Fibroblast of skin of back (primary cell): ENCODE results near the gene GTF2F1.
A peak's percentile ranks its signal among the peaks of the same experiment; 100 is the strongest.
"Not testable (repeated sequence)": the region's sequence is repeated elsewhere in the genome, so short reads cannot be mapped to it uniquely, and the experiment has no call there.

Experiments used
- DNase-seq: peaks from one replicate; pipeline ENCODE4 v3.0.0-alpha.2; 2013

Gene GTF2F1

GRCh38 chr19:6384381-6384780 lies 8.6 kb downstream of the GTF2F1 start:
- DNase-seq, result no peak

DNA sequence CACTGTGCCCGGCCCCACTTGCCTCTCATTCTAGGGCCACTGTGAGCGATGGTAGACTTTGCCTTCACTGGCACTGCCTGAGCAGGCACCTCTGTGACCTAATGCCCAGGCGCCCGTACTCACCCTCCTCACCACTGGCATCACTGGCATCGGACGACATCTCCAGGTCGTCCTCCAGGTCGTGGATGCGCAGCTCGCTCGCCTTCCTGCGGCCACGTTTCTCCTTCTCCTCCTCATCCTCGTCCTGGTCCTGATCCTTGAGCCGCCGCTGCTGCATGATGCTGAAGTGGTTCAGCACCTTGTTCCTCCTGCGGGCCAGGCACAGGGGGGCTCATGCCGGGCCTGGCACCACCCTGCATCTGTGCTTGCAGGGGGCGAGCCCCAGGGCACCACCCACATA lies 9.8 kb downstream of the GTF2F1 start:
- no peak for DNase-seq

- DNase-seq, result no peak
Observed at GRCh38 chr19:6381030-6381750, 11.8 kb downstream of the GTF2F1 start.

- DNase-seq, result no peak
Observed at GRCh38 chr19:6379744-6380143, 13.2 kb downstream of the GTF2F1 start.

GRCh38 chr19:6378486-6378885 lies 14.5 kb downstream of the GTF2F1 start:
- no peak for DNase-seq

DNA sequence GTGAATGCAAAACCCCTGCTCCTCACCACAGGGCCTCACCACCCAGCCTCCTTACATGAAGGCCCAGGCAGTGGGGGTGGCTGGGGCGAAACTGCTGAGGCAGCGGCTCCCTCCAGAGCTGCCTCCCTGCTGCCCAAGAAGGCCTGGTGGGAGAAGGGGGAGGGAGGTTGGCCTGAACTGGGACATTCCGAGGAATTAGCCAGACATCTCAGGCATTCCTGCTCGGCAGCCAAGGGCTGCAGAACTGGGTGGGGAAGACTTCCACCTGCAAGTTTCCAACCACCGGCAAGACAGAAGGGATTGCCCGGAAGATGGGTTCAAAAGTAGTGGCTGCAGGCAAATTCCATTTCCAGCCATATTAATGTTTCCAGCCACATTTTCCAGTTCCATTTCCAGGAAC lies 14.9 kb downstream of the GTF2F1 start:
- peak; percentile 74 for DNase-seq

- DNase-seq, result no peak
Observed at GRCh38 chr19:6376512-6377190, 16.3 kb downstream of the GTF2F1 start.

DNA sequence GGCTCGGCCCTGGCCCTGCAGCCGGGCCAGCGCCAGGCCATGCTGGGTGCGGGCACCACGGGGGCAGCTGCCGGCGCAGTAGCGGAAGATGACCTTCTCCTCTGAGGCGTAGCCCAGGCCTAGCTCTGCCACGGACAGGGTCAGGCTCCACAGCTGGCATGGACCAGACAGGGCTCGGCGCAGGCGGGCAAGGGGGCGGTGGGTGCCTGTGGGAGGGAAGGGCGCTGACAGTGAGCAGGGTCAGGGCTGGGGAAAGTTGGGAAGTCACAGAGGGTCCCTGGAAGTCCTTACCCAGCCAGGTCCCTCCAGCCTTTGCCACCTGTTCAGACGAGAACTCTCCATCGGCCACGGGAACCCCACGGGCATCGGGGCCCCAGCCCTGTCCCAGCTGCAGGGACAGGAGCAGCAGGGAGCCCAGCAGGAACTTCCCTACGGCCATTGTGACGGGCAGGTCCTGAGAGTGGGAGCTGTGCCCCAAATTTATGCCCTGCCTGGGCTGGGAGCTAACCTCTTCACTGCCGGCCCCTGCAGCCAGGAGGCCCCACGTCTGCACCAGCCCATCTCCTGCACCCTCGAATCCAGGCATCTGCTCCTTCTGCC lies 17.5 kb downstream of the GTF2F1 start, which contains the start of gene PSPN:
Gene PSPN (minus strand): TSS at position 523 of the 600 bp plus-strand sequence. CDS start 84 bp downstream, at position 439.
- no peak for DNase-seq

DNA sequence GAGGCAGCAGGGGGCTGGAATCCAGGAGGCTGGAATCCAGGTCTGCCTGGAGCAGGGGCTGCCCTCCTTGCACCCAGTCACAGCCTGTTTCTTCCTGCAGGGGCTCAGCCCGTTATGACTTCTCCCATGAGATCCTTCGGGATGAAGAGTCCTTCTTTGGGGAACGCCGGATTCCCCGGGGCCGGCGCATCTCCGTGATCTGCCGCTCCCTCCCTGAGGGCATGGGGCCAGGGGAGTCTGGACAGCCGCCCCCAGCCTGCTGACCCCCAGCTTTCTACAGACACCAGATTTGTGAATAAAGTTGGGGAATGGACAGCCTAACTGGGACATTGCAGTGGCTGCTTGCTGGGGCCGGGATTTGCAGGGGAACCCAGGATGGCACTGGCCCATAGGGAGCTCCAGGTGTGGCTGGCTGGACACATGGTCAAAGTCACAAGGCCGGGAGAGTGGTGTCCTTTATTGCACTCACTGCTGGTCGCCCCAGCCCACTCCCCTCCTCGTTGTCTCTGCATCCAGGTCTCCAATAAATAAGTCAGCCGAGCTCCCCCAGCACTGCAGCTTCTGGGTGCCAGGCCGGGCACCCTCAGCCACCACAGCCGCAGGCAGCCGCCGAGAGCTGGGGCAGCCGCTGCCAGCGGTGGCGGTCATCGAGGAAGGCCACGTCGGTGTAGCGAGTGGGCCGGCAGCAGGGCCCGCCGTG lies 18.1 kb downstream of the GTF2F1 start:
- DNase-seq, result no peak

DNA sequence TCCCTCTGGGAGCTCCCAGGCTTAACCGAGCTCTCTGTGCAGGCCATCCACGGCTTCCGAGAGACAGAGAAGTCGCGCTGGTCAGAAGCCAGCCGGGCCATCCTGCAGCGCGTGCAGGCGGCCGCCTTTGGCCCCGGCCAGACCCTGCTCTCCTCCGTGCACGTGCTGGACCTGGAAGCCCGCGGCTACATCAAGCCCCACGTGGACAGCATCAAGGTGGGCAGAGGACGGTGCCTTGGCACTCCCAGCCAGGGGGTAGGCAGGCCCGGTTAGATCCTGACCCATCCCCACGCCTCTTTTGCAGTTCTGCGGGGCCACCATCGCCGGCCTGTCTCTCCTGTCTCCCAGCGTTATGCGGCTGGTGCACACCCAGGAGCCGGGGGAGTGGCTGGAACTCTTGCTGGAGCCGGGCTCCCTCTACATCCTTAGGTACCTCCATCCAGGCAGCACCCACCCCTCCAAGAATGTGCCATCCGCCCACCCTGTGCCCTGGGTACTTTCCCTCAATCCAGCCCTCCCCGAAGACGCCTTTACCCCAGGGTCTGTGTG lies 18.7 kb downstream of the GTF2F1 start:
- DNase-seq, result no peak

GRCh38 chr19:6373813-6374108 lies 19.2 kb downstream of the GTF2F1 start:
- no peak for DNase-seq

DNA sequence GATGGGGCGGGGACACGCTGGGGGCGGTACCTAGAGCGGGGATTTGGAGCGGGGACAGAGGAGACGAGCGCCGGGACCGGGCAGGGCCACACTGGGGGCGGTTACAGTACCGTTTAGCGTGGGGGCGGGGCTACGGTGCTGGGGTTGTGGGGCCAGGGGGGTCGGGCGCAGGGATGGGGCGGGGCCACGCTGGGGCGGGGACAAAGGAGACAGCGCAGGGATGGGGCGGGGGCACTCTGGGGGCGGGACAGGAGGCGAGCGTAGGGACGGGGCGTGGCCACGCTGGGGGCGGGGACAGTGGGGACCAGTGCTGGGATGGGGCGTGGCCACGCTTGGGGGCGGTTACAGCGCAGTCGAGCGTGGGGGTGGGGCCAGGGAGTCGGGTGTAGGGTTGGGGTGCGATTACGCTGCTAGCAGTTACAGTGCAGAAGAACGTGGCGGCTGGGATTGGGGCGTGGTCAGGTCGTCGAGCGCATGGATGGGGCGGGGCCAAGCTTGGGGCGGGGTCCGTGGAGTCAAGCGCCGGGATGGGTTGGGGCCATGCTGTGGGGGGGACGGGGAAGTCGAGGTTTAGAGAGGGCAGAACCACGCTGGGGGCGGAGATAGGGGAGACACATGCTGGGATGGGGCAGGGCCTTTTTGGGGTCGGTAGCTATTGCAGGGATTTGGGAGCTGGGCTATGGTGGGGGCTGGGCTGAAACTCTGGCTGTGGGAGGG lies 19.7 kb downstream of the GTF2F1 start:
- DNase-seq, result peak; percentile 96

GRCh38 chr19:6372594-6373095 lies 20.3 kb downstream of the GTF2F1 start, which contains the start of gene ALKBH7:
Gene ALKBH7, plus strand, starts transcription at chr19:6372794. Its CDS starts 27 bp downstream, at chr19:6372821.
- DNase-seq, result peak; percentile 100

DNA sequence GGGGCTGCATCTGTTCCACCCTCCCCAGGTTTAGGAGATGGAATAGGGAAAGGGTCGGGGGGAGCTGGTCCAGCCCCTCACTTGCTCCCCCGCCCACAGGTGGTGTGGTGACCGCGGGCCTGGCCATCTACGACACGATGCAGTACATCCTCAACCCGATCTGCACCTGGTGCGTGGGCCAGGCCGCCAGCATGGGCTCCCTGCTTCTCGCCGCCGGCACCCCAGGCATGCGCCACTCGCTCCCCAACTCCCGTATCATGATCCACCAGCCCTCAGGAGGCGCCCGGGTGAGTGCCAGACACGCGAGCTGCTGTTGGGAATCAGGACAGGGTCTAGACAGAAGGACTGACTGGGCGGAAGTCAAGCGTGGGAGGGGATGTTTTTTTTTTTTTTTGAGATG lies 28.6 kb downstream of the GTF2F1 start:
- no peak for DNase-seq

DNA sequence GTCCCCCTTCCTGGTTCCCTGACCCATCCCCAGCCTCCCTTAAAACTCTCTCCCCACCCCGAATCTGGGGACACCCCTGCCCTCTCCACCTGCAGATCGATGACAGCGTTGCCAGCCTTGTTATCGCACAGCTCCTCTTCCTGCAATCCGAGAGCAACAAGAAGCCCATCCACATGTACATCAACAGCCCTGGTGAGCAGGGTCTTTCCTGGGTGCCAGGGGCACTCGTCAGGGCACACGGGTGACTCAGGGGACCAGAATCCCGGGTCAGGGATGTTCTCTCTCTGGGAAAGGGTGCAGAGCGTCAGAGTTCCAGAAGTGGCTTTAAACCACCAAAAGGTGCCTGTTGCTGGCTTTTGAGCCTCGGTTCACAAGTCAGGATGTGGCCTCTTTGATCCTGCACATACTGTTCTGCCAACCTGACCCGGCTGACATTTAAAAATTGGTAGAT lies 30.6 kb downstream of the GTF2F1 start:
- DNase-seq, result peak; percentile 9

GRCh38 chr19:6362027-6362350 lies 31.0 kb downstream of the GTF2F1 start:
- no peak for DNase-seq

DNA sequence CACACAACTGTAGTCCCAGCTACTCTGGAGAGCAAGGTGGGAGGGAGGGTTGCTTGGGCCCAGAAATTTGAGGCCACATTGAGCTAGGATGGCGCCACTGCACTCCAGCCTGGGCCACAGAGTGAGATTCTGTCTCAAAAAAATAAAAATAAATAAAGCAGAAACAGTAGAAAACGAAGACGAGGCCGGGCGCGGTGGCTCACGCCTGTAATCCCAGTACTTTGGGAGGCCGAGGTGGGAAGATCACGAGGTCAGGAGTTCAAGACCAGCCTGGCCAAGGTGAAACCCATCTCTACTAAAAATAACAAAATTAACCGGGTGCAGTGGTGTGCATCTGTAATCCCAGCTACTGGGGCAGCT lies 32.1 kb downstream of the GTF2F1 start:
- DNase-seq, result not testable (repeated sequence)

DNA sequence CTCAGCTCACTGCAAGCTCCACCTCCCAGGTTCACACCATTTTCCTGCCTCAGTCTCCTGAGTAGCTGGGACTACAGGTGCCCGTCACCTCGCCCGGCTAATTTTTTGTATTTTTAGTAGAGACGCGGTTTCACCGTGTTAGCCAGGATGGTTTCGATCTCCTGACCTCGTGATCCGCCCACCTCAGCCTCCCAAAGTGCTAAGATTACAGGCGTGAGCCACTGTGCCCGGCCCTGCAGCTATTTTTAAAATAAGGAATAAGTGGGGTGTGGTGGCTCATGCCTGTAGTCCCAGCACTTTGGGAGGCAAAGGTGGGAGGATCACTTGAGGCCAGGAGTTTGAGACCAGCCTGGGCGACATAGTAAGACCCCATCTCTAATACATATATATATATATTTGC lies 32.5 kb downstream of the GTF2F1 start:
- DNase-seq, result not testable (repeated sequence)

GRCh38 chr19:6359568-6360341 lies 33.2 kb downstream of the GTF2F1 start:
- DNase-seq, result no peak

DNA sequence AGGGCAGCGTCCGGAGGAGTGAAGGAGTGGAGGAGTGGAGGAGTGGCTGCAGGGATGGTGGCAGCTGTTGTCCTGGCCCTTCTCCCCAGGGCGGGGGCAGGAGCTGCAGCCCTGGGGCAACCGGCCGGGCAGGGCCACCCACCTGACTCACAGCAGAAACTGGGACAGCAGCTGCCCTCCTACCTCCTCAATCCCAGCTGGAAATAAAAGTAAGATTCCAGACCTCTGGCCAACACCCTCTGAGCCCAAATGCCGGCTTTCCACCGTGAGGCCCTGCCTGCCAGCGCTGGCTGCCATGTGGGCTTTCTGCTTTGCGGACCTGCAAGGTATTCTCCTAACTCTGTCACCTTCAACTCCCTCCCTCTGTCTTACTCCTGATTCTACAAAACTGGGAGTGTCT lies 35.0 kb downstream of the GTF2F1 start:
- DNase-seq, result no peak

DNA sequence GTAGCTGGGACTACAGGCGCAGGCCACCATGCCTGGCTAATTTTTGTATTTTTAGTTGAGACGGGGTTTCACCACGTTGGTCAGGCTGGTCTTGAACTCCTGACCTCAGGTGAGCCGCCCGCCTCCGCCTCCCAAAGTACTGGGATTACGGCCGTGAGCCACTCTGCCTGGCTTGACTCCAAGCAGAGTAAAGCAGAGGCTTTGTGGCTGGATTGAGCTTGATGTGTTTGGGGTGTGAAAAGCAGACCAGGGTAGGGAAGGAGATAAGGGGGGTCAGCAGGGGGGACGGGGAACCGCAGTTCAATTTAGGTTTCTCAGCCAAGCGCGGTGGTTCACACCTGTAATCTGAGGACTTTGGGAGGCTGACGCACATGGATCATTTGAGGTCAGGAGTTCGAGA lies 35.8 kb downstream of the GTF2F1 start:
- DNase-seq, result no peak
